Activated naive CD4-positive, alpha-beta T cell treated with anti-CD3 and anti-CD28 coated beads for 36 hours (primary cell): Measurements from ENCODE around the gene AFAP1. TPM values are rescaled to one million over a fixed set of nuclear protein-coding genes. Genes with fewer than 3 reads are reported as not detected.

Experiments
- CTCF ChIA-PET: fragments of 350-600 bp; sonication (Branson Sonifier 250); formaldehyde crosslinking; loops from one replicate; lab custom pipeline; 2021; ENCODE audit warnings: antibody characterized with exemption; lab: Charles Lee
- DNase-seq: peaks from one replicate; pipeline ENCODE4 v3.0.0-alpha.2; 2020
- H3K27ac Mint-ChIP-seq: one replicate; pipeline ENCODE4 v1.8.0; 2021; ENCODE audit warnings: mild to moderate bottlenecking, mixed read lengths
- H3K27me3 Mint-ChIP-seq: one replicate; pipeline ENCODE4 v1.8.0; 2021; ENCODE audit warnings: low read depth, mixed read lengths
- H3K36me3 Mint-ChIP-seq: one replicate; pipeline ENCODE4 v1.8.0; 2021; ENCODE audit warnings: low read depth, mixed read lengths
- H3K4me1 Mint-ChIP-seq: one replicate; pipeline ENCODE4 v1.8.0; 2021; ENCODE audit warnings: low read depth, mixed read lengths
- H3K4me3 Mint-ChIP-seq: one replicate; pipeline ENCODE4 v1.8.0; 2021; ENCODE audit warnings: mild to moderate bottlenecking, moderate library complexity, mixed read lengths
- H3K9me3 Mint-ChIP-seq: one replicate; pipeline ENCODE4 v1.8.0; 2021; ENCODE audit warnings: mixed read lengths
- intact Hi-C: fragments of 100-400 bp; cut with micrococcal nuclease; formaldehyde crosslinking; loops from one replicate; pipeline ENCODE4 v1.15.1; 2023
- total RNA-seq, 2 experiments: library from RNA; stranded (reverse); gene quantifications; one replicate each; pipeline ENCODE4 v1.2.3, GENCODE V29; 2021

AFAP1 gene
- total RNA-seq, 2 experiments from 2014 or later = 26.7 to 28.8 TPM

DNA sequence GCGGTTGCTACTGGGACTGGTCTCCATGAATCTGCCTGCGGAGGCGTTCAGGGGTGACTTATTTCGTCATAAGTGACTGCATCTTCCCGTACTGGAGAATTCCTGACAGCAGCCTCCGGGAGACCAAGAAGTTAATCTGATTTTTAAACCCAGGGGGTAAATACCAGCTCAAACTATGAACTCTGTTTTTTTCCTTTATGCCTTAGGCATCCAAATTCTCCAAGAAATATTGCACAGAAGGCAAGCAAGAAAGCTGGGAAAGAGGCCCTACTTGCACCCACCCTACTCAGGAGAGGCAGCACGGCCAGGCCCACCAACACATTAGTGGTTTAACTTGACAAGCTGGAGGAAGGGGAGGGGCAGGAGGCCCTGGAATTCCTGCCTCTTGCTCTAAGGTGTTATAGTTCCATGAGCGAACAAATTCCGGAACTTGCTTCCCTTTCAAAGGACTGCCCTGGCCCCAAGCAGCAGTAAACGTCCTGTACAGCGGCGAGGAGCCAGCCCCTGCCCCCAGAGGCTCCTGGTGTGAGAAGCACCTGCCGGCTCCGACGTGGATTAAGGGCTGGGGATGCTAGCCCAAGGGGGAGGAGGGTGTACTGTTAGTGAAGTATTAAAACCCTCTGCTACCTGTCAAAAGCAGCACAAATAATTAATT lies 177.2 kb downstream of the AFAP1 start:
- DNase-seq = no peak
- intact Hi-C loops = no loop called here
- Mint-ChIP-seq H3K27me3 (no peaks in the 10 kb centered on the region), H3K4me1 (peaks cover 39% of the 10 kb centered on the region), H3K9me3 (no peaks in the 10 kb centered on the region), H3K4me3 (no peak overlapping the region), H3K27ac (no peak overlapping the region), H3K36me3 (peaks cover 2% of the 10 kb centered on the region)
- CTCF ChIA-PET = interaction anchor here (0.9 to 6.2 kb wide), 7 partner anchors 8 to 225 kb away, joined by 3 to 77 read pairs (median 4); no protein-coding TSS in a partner anchor

GRCh38 chr4:7761720-7762119 lies 177.9 kb downstream of the AFAP1 start:
- CTCF ChIA-PET = interaction anchor here (0.8 to 6.2 kb wide), 9 partner anchors 9 to 226 kb away, joined by 3 to 77 read pairs (median 4); no protein-coding TSS in a partner anchor
- DNase-seq = peak; percentile 69
- Mint-ChIP-seq H3K4me1 (peaks cover 39% of the 10 kb centered on the region), H3K27me3 (no peaks in the 10 kb centered on the region), H3K27ac (peak overlapping the region; percentile 76), H3K9me3 (no peaks in the 10 kb centered on the region), H3K4me3 (no peak overlapping the region), H3K36me3 (peaks cover 2% of the 10 kb centered on the region)
- intact Hi-C loops = loop anchor here (1.0 to 2.0 kb wide), 2 partner anchors 41 to 225 kb away; no protein-coding TSS in a partner anchor

GRCh38 chr4:7761312-7761711 lies 178.3 kb downstream of the AFAP1 start:
- Mint-ChIP-seq H3K36me3 (peaks cover 2% of the 10 kb centered on the region), H3K27ac (peak overlapping the region; percentile 76)

DNA sequence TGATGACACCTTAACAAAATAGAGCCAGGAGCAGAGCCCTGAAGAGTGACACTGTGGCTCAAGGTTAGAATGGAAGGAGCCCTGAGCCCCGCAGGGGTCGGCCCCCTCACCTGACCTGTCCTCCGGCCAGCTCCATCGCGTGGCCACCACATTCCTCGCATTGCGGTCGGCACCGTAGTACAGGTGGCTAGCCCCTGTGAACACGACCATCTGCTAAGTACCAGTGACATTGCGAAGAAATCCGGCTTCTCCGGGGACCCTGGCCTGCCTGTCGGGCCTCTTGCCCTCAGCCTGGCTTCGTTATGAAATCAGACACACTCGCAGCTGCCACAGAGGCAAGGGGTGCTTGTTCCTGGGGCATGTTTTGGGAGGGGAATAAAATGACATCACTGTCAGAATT lies 179.0 kb downstream of the AFAP1 start:
- Mint-ChIP-seq H3K27ac (peak overlapping the region; percentile 85), H3K36me3 (peaks cover 2% of the 10 kb centered on the region), H3K27me3 (no peaks in the 10 kb centered on the region), H3K9me3 (no peaks in the 10 kb centered on the region), H3K4me3 (no peak overlapping the region), H3K4me1 (peaks cover 39% of the 10 kb centered on the region)
- no peak for DNase-seq
- intact Hi-C loops = loop anchor here (1.0 to 2.0 kb wide), 2 partner anchors 42 to 226 kb away; no protein-coding TSS in a partner anchor
- CTCF ChIA-PET = interaction anchor here (0.6 to 6.2 kb wide), 7 partner anchors 10 to 226 kb away, joined by 3 to 77 read pairs (median 4); no protein-coding TSS in a partner anchor

More at GRCh38 chr4:7761312-7761711, 178.3 kb downstream of the AFAP1 start:
- DNase-seq = no peak
- Mint-ChIP-seq H3K27me3 (no peaks in the 10 kb centered on the region), H3K4me3 (no peak overlapping the region), H3K4me1 (peaks cover 39% of the 10 kb centered on the region), H3K9me3 (no peaks in the 10 kb centered on the region)
- intact Hi-C loops = loop anchor here (1.0 to 2.0 kb wide), 2 partner anchors 41 to 225 kb away; no protein-coding TSS in a partner anchor
- CTCF ChIA-PET = interaction anchor here (0.6 to 6.2 kb wide), 11 partner anchors 8 to 227 kb away, joined by 3 to 77 read pairs (median 4); no protein-coding TSS in a partner anchor

GRCh38 chr4:7760228-7760627 lies 179.4 kb downstream of the AFAP1 start:
- peaks cover 2% of the 10 kb centered on the region for H3K36me3 Mint-ChIP-seq
- intact Hi-C loops = loop anchor here (2.0 kb wide), 1 partner anchor 227 kb away; no protein-coding TSS in a partner anchor
- CTCF ChIA-PET = interaction anchor here (0.6 to 6.2 kb wide), 7 partner anchors 10 to 227 kb away, joined by 3 to 77 read pairs (median 4); no protein-coding TSS in a partner anchor
- no peaks in the 10 kb centered on the region for H3K27me3 Mint-ChIP-seq
- no peak for DNase-seq
- H3K27ac Mint-ChIP-seq = peak overlapping the region; percentile 85
- no peaks in the 10 kb centered on the region for H3K9me3 Mint-ChIP-seq
- peaks cover 39% of the 10 kb centered on the region for H3K4me1 Mint-ChIP-seq
- peak overlapping the region; percentile 60 for H3K4me3 Mint-ChIP-seq

DNA sequence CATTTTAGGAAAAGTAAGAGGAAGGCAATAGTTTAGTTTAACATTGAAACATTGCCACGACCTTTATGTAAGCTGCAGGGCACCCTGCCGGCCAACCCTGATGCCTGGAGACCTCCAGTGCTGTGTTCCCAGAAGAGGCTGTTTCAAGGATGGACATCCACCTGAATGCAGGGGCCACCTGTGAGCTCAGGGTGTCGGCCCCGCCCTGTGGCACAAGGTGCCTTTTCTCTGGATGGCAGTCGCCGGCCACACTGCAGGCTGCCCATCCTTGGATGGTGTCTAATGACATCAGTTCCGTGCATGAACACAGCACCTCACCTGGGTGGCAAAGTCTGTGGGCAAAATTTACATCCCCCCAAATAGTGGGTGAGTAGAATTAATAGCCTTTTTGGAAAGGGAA lies 180.0 kb downstream of the AFAP1 start:
- H3K4me3 Mint-ChIP-seq = peak overlapping the region; percentile 60
- no peaks in the 10 kb centered on the region for H3K27me3 Mint-ChIP-seq
- DNase-seq = no peak
- H3K9me3 Mint-ChIP-seq = no peaks in the 10 kb centered on the region
- intact Hi-C loops = loop anchor here (1.0 to 2.0 kb wide), 5 partner anchors 8 to 227 kb away; no protein-coding TSS in a partner anchor
- peaks cover 2% of the 10 kb centered on the region for H3K36me3 Mint-ChIP-seq
- peaks cover 39% of the 10 kb centered on the region for H3K4me1 Mint-ChIP-seq
- peak overlapping the region; percentile 85 for H3K27ac Mint-ChIP-seq
- CTCF ChIA-PET = interaction anchor here (0.6 to 6.2 kb wide), 8 partner anchors 10 to 227 kb away, joined by 3 to 77 read pairs (median 5); no protein-coding TSS in a partner anchor

DNA sequence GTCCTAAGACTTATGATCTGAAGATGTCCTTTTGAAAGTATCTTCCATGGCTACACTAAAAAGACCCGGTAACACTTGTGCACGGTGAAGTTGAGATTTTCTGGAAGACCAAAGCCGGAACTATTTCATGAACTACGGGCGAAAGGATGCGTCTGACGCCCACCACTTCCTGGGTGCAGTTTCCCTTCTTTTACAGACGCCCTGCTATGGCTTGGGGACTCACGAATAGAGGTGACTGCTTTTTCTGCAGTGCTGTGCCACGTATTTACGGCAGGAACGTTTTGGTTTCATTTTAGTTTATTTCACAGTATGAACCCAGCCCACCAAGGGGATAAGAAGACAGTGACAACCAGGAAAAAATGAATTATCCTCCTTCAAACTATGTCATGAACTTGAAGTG lies 180.4 kb downstream of the AFAP1 start:
- DNase-seq = peak; percentile 86
- Mint-ChIP-seq H3K4me1 (peaks cover 39% of the 10 kb centered on the region), H3K27me3 (no peaks in the 10 kb centered on the region), H3K36me3 (peaks cover 2% of the 10 kb centered on the region), H3K4me3 (peak overlapping the region; percentile 60), H3K9me3 (no peaks in the 10 kb centered on the region), H3K27ac (peak overlapping the region; percentile 85)
- CTCF ChIA-PET = interaction anchor here (0.6 to 6.2 kb wide), 6 partner anchors 10 to 229 kb away, joined by 3 to 77 read pairs (median 6); no protein-coding TSS in a partner anchor
- intact Hi-C loops = loop anchor here (1.0 to 2.0 kb wide), 4 partner anchors 8 to 205 kb away; no protein-coding TSS in a partner anchor

GRCh38 chr4:7758476-7758875 lies 181.2 kb downstream of the AFAP1 start:
- CTCF ChIA-PET = interaction anchor here (1.2 to 6.2 kb wide), 3 partner anchors 9 to 230 kb away, joined by 3 to 77 read pairs (median 4); no protein-coding TSS in a partner anchor
- H3K4me1 Mint-ChIP-seq = peaks cover 39% of the 10 kb centered on the region
- H3K4me3 Mint-ChIP-seq = no peak overlapping the region
- no peaks in the 10 kb centered on the region for H3K27me3 Mint-ChIP-seq
- no peaks in the 10 kb centered on the region for H3K9me3 Mint-ChIP-seq
- peak overlapping the region; percentile 63 for H3K27ac Mint-ChIP-seq
- no peak for DNase-seq
- H3K36me3 Mint-ChIP-seq = peaks cover 2% of the 10 kb centered on the region
- intact Hi-C loops = loop anchor here (2.0 kb wide), 1 partner anchor 22 kb away; no protein-coding TSS in a partner anchor

DNA sequence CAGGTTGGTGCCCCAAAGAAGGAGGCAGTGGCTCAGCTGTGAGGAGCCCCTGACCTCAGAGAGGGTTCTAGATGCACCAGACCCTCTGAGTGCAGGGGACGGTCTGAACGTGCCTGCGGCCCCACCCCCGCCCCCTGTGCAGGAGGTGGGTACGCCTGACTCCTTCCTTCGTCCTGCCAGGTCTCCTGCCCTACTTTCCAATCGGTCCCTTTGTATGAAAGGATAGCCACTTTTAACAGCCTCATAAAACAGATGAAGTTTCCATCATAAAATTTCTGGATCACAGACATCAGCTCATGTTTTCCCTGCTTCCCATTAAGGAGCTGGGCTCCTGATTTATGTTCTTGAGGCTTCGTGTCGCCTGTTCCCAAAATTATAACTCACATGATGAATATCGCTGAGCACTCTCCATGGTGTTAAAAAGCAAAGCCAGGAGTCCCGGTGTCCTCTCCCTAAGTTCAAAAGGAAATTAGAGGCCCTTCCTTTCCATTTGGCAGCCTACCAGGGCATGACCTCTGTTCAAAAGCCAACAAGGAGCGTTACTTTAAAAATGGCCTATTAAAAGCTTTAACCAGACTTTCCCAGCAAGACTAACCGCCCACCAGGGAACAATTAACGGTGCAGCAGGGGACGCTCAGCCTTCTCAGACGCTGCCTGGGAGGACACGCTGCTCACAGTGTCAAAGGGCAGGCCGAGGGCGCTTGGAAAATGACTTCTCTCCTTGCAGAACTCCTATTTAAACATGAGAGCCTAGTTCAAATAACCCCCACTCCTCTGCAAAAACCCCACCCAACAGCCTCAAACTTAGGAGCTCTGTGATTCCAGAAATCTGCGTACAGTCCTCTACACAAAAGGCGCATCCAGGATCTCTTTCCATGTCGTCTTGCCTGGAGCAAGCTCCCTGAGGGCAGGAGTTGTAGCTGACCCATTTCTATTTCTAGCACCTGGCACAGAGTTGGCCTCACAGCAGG lies 181.9 kb downstream of the AFAP1 start:
- Mint-ChIP-seq H3K4me1 (peaks cover 39% of the 10 kb centered on the region), H3K27me3 (no peaks in the 10 kb centered on the region), H3K9me3 (no peaks in the 10 kb centered on the region), H3K36me3 (peaks cover 3% of the 10 kb centered on the region), H3K27ac (peak overlapping the region; percentile 63), H3K4me3 (no peak overlapping the region)
- CTCF ChIA-PET = interaction anchor here (1.2 to 6.2 kb wide), 3 partner anchors 8 to 230 kb away, joined by 3 to 77 read pairs (median 4); no protein-coding TSS in a partner anchor
- intact Hi-C loops = loop anchor here (2.0 kb wide), 1 partner anchor 23 kb away; no protein-coding TSS in a partner anchor
- no peak for DNase-seq

DNA sequence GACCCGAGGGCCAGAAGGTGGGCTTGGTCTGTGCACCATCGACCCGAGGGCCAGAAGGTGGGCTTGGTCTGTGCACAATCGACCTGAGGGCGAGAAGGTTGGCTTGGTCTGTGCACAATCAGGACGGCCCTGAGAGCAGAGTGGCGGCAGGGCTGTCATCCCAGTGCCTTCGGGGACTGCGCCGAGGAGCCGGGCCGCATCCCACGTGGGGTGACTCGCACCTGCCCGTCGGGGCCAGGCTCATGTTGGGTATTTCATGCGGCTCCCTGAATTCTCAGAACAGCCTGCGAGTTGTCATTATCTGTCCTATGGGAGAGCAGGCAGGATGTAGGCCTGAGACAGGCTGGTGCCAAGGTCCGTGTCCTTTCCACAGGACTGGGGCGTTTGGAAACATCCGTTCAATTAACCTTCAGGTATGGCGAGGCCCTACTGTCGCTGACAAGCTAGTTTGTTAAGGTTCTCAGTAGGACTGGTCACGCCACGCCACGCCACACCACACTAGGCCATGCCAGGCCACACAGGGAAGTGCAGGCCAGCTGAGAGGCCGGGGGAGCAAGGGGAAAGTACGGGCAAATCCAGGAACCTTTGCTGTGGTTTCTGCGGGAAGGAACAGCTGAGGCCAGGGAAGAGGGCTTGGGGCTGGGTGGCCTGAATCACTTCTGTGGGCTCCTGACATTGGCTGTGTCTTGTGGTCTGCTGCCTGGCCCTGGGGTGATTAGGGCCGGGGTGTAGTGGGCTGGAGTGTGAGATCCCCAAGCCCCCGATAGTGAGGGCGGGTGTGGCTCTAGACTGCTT lies 182.9 kb downstream of the AFAP1 start:
- H3K36me3 Mint-ChIP-seq = peaks cover 7% of the 10 kb centered on the region
- H3K27me3 Mint-ChIP-seq = no peaks in the 10 kb centered on the region
- no peaks in the 10 kb centered on the region for H3K9me3 Mint-ChIP-seq
- CTCF ChIA-PET = interaction anchor here (6.2 kb wide), 1 partner anchor 45 kb away, joined by 77 read pairs; no protein-coding TSS in a partner anchor
- no peak overlapping the region for H3K27ac Mint-ChIP-seq
- intact Hi-C loops = no loop called here
- peaks cover 33% of the 10 kb centered on the region for H3K4me1 Mint-ChIP-seq
- H3K4me3 Mint-ChIP-seq = no peak overlapping the region
- no peak for DNase-seq

DNA sequence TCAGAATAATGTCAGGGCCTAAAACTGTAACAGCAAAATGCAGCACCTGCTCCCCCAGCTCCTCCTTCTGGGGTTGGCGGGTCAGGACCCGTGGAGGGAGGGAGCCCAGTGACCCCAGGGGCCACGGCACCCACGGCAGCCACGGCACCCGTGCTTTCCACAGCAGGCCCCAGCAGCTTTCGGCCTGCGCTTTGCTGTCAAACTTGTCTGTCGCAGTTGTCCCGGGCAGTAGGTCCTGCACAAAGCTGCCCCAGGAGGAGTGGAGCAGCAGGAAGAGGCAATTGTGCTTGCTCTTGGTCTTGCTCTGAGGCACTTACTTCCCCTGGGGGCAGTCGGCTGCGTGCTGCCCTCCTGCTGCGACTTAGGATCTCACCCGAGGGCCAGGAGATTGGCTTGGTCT lies 183.6 kb downstream of the AFAP1 start:
- peaks cover 5% of the 10 kb centered on the region for H3K36me3 Mint-ChIP-seq
- H3K27ac Mint-ChIP-seq = no peak overlapping the region
- no peak overlapping the region for H3K4me3 Mint-ChIP-seq
- intact Hi-C loops = no loop called here
- CTCF ChIA-PET = no interaction called here
- no peaks in the 10 kb centered on the region for H3K27me3 Mint-ChIP-seq
- no peak for DNase-seq
- no peaks in the 10 kb centered on the region for H3K9me3 Mint-ChIP-seq
- peaks cover 31% of the 10 kb centered on the region for H3K4me1 Mint-ChIP-seq
